Neutrophil (primary cell): ENCODE data around the gene PTPN14.

ENCODE experiments used
- H3K27ac ChIP-seq: fragments of 200-600 bp; sonication (generic); 2 replicates; pipeline ENCODE4 v1.5.1; 2016; ENCODE audit warnings: mild to moderate bottlenecking, moderate library complexity
- H3K27me3 ChIP-seq: fragments of 200-600 bp; sonication (generic); 2 replicates; pipeline ENCODE4 v1.6.0; 2016; ENCODE audit warnings: mild to moderate bottlenecking
- H3K36me3 ChIP-seq: fragments of 200-600 bp; sonication (generic); 2 replicates; pipeline ENCODE4 v1.5.1; 2017
- H3K4me1 ChIP-seq, 2 experiments: fragments of 200-600 bp in 1 of 2; sonication (generic) in 1 of 2; 1 replicate in 1 of 2; 2 replicates in 1 of 2; pipeline versions ENCODE4 v1.5.1 to v1.6.1; 2013 to 2016; ENCODE audit warnings: low read depth in 1 of 2, low read length in 1 of 2, mild to moderate bottlenecking in 1 of 2, moderate library complexity in 1 of 2; ENCODE audit not compliant: control insufficient read depth in 1 of 2, insufficient read depth in 1 of 2
- H3K4me3 ChIP-seq, 2 experiments: fragments of 200-600 bp in 1 of 2; sonication (generic) in 1 of 2; 1 replicate in 1 of 2; 2 replicates in 1 of 2; pipeline ENCODE4 v1.5.1; 2013 to 2016; ENCODE audit warnings: low read depth in 1 of 2, low read length in 1 of 2, mild to moderate bottlenecking in 1 of 2, moderate library complexity in 1 of 2
- H3K9me3 ChIP-seq: fragments of 200-600 bp; sonication (generic); 2 replicates; pipeline ENCODE4 v1.5.1; 2016
- CTCF ChIP-seq: fragments of 200-600 bp; sonication (generic); IDR thresholded peaks from 2 replicates; pipeline ENCODE4 v1.5.1; 2016; ENCODE audit warnings: antibody characterized with exemption

PTPN14 gene

DNA sequence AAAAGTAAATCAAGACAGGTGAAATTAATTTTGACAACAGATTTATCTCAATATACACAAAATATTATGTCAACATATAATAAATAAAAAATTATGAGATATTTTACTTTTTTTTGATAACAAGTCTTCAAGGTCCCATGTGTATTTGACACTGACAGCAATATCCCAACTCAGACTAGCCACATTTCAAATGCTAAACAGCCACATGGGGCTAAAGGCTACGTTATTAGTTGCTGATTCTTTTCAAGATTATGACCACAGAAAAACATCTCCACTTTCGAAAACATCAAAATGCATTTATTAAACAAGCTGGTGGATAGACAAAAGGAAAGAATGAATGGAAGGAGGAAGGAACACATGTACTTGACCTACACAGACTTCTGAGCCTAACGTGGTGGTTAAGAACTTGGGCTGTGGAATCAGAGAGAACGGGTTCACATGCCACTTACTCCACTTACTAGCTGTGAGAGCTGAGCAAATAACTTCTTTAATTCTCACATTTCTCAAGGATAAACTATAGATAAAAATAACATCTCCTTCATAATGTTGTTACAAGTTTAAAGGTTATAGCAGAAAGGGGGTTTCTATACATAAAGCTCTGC, 13.4 kb downstream of the PTPN14 start:
- Histone ChIP-seq H3K4me3 (no peak overlapping the region), H3K27ac (no peak overlapping the region), H3K4me1 (no peaks in the 10 kb centered on the region), H3K9me3 (no peaks in the 10 kb centered on the region), H3K27me3 (peaks cover 19% of the 10 kb centered on the region), H3K36me3 (no peaks in the 10 kb centered on the region)
- TF ChIP-seq CTCF, result no peak

- Histone ChIP-seq H3K4me3 (no peak overlapping the region), H3K27me3 (peaks cover 19% of the 10 kb centered on the region), H3K4me1 (no peaks in the 10 kb centered on the region), H3K9me3 (no peaks in the 10 kb centered on the region), H3K36me3 (no peaks in the 10 kb centered on the region), H3K27ac (no peak overlapping the region)
- no peak for TF ChIP-seq CTCF
These were observed 14.2 kb downstream of the PTPN14 start for GRCh38 chr1:214537219-214537618.

GRCh38 chr1:214532070-214532469, 19.3 kb downstream of the PTPN14 start:
- Histone ChIP-seq H3K4me3 (no peak overlapping the region), H3K27me3 (no peaks in the 10 kb centered on the region), H3K9me3 (no peaks in the 10 kb centered on the region), H3K27ac (no peak overlapping the region), H3K36me3 (no peaks in the 10 kb centered on the region), H3K4me1 (no peaks in the 10 kb centered on the region)
- no peak for TF ChIP-seq CTCF

GRCh38 chr1:214525535-214526019, 25.8 kb downstream of the PTPN14 start:
- no peak for TF ChIP-seq CTCF
- Histone ChIP-seq H3K27me3 (peaks cover 10% of the 10 kb centered on the region), H3K36me3 (no peaks in the 10 kb centered on the region), H3K4me3 (no peak overlapping the region), H3K27ac (no peak overlapping the region), H3K4me1 (peaks cover 0 to 26% of the 10 kb centered on the region in 2 experiments), H3K9me3 (no peaks in the 10 kb centered on the region)

GRCh38 chr1:214524824-214525223, 26.6 kb downstream of the PTPN14 start:
- peaks cover 0 to 26% of the 10 kb centered on the region in 2 experiments for H3K4me1 ChIP-seq
- H3K9me3 ChIP-seq, result no peaks in the 10 kb centered on the region
- TF ChIP-seq CTCF, result no peak
- peaks cover 12% of the 10 kb centered on the region for H3K27me3 ChIP-seq
- no peaks in the 10 kb centered on the region for H3K36me3 ChIP-seq
- no peak overlapping the region for H3K27ac ChIP-seq
- H3K4me3 ChIP-seq, result no peak overlapping the region
